Activated CD4-positive, alpha-beta T cell treated with anti-CD3 and anti-CD28 coated beads, Interleukin-2, amount 50 U/mL, for 16 hours (primary cell): ENCODE results near the gene CUTC.
"Not testable (repeated sequence)": the region's sequence is repeated elsewhere in the genome, so short reads cannot be mapped to it uniquely, and the experiment has no call there.

Experiments
- DNase-seq: peaks from one replicate; pipeline ENCODE4 v3.0.0-alpha.2; 2020

Gene CUTC

DNA sequence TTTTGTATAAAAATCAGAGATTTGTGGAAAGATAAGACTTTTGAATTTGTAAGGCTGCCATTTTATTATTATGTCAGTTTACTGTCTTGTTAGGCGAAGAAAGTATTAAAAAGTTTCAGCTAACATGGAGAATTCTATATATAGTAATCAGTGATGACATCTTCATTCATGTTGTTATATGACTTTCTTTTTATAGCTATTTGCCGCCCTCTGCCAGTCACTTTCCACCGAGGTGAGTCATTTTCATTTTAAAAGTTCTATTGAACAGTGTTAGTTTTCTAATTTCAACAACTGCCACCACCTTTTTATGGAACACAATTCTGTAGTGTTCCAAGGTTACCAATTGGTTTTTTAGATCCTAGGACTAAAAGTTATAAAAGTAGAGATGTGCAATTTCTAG lies 11.8 kb downstream of the CUTC start:
- DNase-seq = no peak

GRCh38 chr10:99746166-99746565 lies 14.1 kb downstream of the CUTC start:
- DNase-seq = not testable (repeated sequence)

DNA sequence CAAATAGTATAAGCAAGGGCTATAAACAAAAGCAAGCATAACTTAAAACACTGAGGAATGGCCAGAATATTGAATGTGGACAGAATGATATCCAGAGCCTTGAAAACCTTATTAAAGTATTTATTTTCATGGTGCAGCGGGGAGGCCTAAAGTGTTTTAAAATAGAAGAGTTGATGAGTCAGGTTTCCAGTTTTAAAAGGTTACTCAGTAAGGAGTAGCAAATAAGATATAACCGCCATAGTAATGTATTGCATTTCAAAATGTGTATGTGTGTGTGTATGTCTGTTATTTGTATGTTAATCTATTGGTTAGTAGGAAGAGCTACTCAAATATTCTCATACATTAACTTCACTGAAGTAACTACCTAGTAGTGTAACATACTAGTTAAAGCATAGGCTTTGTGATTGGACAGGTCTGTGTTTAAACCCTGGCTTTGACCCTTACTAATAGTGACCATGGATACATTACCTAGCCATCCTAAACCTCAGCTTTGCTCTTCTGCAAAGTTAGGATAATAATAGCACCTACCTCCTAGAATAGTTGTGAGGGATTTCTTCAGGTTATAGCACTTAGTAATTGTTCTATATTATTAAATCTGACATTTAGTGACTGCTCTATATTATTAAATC lies 16.9 kb downstream of the CUTC start:
- DNase-seq = no peak

DNA sequence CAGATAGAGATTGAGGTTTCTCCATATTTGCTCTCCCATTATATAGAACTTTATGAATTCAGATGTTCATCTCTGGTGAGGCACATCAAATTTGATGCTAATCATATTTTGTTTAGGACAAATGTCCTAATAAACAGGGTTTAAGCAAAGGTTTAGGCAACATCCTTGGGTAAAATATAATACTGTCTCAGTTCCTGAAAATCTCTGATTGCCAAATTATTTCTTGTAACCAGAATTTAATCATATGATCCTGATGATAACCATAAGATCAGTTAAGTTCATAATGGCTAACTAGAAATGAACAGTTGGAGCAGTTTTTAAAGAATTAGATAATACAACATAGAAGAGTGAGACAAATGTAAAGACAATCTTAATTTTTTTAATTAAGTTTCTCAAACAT lies 18.6 kb downstream of the CUTC start:
- no peak for DNase-seq

GRCh38 chr10:99754670-99755069 lies 22.6 kb downstream of the CUTC start:
- no peak for DNase-seq

GRCh38 chr10:99756159-99756558 lies 24.1 kb downstream of the CUTC start:
- no peak for DNase-seq

GRCh38 chr10:99758211-99758891 lies 26.3 kb downstream of the CUTC start:
- no peak for DNase-seq

- DNase-seq = no peak
These were observed 28.3 kb downstream of the CUTC start for GRCh38 chr10:99760321-99760720.

DNA sequence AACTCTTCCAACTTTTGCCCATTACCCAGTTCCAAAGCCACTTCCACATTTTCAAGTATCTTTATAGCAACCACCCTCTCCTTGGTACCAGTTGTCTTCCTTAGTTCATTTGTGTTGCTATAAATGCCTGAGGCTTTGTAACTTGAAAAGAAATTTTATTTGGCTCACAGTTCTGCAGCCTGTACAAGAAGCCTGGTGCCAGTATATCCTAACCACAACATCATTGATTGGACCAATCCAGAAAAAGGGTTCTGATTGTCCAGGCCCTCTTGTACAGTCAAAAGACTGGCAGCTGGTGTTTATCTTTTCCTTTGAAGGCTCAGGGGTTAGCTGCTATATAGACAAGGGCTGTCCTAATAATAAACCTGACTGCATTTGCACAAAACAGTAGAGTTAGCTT lies 29.3 kb downstream of the CUTC start:
- DNase-seq = no peak

- DNase-seq = no peak
These were observed 33.8 kb downstream of the CUTC start for GRCh38 chr10:99765672-99766301.

DNA sequence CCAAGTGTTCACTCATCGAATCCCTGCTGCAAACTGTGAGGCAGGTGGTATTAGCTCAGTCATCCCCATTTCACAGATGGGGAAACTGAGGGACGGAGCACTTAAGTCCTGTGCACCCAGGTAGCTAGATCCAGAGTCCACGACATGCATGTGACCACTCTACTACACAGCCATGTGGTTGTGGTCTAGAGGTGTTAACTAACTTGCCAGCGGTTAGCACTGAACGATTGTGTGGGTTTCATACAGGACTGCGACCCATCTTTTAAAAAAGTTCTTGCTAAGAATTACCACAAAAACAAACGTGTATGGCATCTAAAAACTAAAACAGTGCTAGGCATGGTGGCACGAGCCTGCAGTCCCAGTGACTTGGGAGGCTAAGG lies 34.3 kb downstream of the CUTC start:
- DNase-seq = peak; percentile 66

DNA sequence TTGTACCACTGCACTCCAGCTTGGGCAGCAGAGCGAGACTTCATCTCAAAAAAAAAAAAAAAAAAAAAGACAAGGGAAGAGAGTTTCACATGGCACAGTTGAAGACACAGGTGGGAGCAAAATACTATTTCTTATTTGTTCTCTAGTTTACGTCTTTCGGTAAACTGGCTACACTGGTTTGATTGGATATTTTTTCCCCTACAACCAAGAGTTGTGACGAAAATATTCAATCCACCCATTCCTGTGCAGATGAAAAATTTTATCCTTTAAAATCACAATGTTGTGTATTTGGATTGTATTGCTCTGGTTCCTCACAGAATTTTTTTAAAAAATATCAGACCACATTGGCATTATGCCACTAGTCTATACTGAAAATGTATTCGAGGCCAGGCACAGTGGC lies 35.9 kb downstream of the CUTC start:
- DNase-seq = no peak

DNA sequence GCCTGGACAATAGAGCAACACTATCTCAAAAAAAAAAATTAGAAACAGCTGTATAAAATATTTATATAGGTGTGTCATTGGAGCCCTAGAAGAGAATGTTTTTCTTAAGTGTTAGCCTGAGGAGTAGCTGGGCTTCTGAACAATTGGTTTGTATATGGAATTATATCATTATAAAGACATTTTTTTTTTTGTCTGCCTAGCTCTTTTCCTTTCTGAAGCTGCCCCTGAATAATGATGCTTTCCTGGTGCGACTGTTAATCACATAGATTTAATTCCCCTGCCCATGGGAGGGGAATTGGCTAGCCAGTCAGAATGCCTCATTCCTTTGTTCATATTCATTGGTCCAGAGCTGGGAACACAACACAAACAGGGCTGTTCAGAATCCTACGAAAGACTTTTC lies 36.5 kb downstream of the CUTC start:
- DNase-seq = no peak

DNA sequence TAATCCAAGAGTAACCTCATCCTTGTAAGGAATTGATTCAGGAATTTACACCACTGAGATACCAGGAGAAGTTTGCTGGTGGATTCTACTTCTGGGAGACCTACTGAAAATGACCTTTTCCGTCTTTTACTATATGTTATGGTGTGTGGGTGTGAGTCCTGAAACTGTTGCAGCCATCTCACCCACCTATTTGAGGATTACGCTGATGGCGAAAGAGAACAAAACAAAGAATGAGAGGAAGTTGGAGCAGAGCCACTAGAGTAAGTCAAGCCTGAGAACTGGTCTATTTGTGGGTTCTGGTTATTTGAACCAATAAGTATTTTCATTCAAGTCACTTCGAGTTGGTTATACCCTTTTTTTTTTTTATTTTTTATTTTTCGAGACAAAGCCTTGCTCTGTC lies 37.7 kb downstream of the CUTC start:
- no peak for DNase-seq

- DNase-seq = no peak
These were observed 38.5 kb downstream of the CUTC start for GRCh38 chr10:99770408-99771045.

DNA sequence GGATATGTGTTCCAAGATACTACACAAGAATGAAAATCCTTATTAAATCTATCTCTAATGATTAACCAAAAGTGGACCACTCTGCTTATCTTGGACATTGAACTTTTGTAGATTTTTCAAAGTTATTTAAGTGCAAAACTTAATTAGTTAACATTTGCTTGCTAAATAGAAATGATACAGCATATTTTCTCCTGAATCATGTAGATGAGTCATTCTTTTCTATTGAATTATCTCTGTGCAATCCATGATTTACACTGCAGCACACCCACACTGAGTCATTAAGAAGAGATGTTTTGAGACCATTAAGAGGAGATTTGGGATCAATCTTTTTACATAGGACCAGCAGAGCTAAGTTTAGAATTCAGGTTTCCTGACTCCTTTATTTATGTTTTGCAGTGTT lies 43.8 kb downstream of the CUTC start:
- peak; percentile 21 for DNase-seq

DNA sequence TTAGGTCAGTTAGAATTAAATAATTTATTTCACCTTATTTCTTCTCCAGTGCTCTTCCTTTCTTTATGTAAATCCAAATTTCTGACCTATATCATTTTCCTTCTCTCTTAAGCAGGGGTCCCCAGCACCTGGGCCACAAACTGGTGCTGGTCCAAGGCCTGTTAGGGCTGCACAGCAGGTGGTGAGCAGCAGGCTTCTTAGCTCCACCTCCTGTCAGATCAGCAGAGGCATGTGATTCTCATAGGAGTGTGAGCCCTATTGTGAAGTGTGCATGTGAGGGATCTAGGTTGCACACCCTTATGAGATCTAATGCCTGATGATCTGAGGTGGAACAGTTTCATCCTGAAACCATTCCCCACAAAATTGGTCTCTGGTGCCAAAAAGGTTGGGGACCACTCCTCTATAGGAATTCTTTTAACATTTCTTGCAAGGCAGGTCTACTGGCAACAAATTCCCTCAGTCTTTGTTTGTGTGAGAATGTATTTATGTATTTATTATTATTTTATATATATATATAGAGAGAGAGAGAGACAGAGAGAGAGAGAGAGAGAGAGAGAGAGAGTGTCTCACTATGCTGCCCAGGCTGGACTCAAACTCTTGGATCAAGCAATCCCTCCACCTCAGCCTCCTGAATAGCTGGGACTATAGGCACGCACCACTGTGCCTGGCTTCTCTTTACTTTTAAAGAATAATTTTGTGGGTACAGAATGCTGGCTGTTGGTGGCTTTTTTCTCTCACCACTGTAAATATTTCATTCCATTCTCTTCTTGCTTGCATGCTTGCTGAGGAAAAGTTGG lies 46.1 kb downstream of the CUTC start:
- no peak for DNase-seq

DNA sequence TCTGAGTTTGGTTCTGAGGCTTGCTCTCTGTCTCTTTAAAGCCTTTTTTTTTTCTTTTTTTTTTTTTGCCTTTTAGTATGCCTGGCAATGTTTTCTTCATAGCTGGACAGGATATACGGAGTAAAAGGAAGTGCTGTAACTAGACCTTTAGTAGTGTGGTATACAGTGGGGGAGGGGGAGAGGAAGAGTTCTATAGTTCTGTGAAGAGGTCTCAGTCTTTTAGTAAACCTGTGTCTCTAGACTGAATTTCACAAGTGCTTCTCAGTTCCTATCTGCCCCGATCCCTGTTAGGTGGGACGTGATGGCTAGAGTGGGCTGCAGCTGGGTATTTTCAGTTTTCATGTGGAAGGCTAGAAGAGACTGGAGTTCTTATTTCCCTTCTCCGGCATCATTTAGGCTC lies 47.3 kb downstream of the CUTC start:
- no peak for DNase-seq

DNA sequence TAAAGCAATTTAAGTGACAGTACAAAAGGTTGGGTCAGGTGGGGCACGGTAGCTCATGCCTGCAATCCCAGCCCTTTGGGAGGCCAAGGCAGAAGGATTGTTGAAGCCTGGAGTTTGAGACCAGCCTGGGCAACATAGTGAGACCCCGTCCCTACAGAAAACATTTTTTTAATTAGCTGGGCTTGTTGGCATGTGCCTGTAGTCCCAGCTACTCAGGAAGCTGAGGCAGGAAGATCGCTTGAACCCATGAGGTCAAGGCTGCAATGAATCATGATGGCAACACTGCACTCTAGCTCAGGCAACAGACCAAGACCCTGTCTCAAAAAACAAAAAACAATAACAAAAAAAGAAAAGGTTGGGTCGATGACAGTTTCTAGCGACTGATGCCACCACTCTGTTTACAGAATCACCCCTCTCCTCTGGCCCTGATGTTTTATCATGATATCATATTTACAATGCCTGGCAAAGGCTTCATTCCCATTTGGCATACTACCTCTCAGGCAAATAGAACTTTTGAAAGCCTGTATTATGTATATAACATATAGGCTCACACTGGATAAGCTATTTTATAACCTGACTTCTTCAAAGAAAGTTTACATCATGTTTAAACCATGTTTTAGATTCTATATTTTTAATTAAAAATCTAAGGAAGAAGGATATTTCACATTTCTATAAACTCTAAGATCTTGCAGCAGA lies 49.8 kb downstream of the CUTC start:
- DNase-seq = no peak

DNA sequence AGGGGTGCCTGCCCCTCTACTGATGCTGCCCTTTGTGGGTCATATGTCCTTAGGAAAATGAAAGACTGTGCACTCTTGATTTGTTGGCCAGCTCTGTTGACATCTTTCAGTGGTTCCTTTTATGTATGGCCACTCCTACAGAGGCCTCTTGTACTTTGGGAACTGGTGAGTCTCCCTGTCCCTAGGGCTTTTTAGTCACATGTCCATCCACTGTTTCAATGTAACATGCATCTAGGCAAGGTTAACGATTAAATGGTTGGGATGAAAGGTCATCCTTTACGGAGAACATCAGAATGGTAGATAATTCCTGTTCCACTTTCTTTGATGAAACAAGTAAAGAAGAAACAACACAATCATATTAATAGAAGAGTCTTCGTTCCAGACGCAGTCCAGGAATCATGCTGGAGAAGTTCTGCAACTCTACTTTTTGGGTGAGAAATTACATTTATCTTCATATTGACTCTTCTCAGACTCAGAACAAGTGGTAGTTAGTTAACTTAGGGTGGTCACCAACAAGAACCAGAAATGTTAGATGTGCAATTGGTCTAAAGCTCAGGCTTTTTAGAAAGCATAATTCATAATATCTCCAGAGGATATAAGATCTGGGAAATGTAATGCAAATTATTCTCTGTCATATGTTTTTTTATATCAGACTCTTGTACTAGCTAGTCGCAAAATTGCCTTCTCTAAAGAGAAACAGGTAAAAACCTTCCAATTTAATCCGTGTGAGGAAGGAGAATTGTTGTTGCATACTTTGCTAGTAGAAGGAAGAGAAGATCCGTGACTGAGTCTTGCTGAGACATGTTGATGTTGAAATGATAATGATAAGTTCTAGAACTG lies 50.6 kb downstream of the CUTC start, which contains the start of gene ABCC2:
ABCC2 (plus strand) TSS at position 194 of the 840 bp plus-strand sequence; CDS start at position 399, 205 bp downstream.
- no peak for DNase-seq

- DNase-seq = no peak
These were observed 52.1 kb downstream of the CUTC start for GRCh38 chr10:99784016-99784726.
